Astrocyte (in vitro differentiated cells and primary cell): Measurements from ENCODE around the gene OAS3.

Experiments used
- CTCF ChIP-seq: IDR thresholded peaks from 2 replicates; pipeline ENCODE4 v1.5.1; 2011; ENCODE audit warnings: low read depth, mild to moderate bottlenecking, inconsistent platforms, low read length, moderate library complexity; ENCODE audit not compliant: insufficient read depth
- EZH2 ChIP-seq: IDR thresholded peaks from 2 replicates; pipeline ENCODE4 v1.6.1; 2012; ENCODE audit warnings: mild to moderate bottlenecking, low read length, inconsistent platforms; ENCODE audit not compliant: insufficient read depth

GRCh38 chr12:112988224-112988623 is 50.0 kb downstream of the OAS3 start:
- no peak for TF ChIP-seq CTCF
- TF ChIP-seq EZH2 = no peak
